ENCODE measurements around the gene TEKT5.
"Not testable (repeated sequence)": the region's sequence is repeated elsewhere in the genome, so short reads cannot be mapped to it uniquely, and the experiment has no call there.

Gene TEKT5

GRCh38 chr16:10692470-10692869 is 2.3 kb downstream of the TEKT5 start:
- DNase-seq, result no peak
- in situ Hi-C loops (cut with MboI; ENCODE audit: low pct_unique_long_range_greater_than_20kb, low sequenced_read_pairs), result no loop called here

- no peak for DNase-seq
- in situ Hi-C loops (cut with MboI; ENCODE audit: low pct_unique_long_range_greater_than_20kb, low sequenced_read_pairs), result no loop called here
Observed at GRCh38 chr16:10688726-10689125, 6.0 kb downstream of the TEKT5 start.

GRCh38 chr16:10688291-10688690 is 6.4 kb downstream of the TEKT5 start:
- no peak for DNase-seq
- in situ Hi-C loops (cut with MboI; ENCODE audit: low pct_unique_long_range_greater_than_20kb, low sequenced_read_pairs), result no loop called here

GRCh38 chr16:10685709-10686108 is 9.0 kb downstream of the TEKT5 start:
- in situ Hi-C loops (cut with MboI; ENCODE audit: low pct_unique_long_range_greater_than_20kb, low sequenced_read_pairs), result no loop called here
- DNase-seq, result no peak

- in situ Hi-C loops (cut with MboI; ENCODE audit: low pct_unique_long_range_greater_than_20kb, low sequenced_read_pairs), result no loop called here
- DNase-seq, result no peak
Observed at GRCh38 chr16:10684511-10685151, 10.1 kb downstream of the TEKT5 start.

- no peak for DNase-seq
- in situ Hi-C loops (cut with MboI; ENCODE audit: low pct_unique_long_range_greater_than_20kb, low sequenced_read_pairs), result no loop called here
Observed at GRCh38 chr16:10683170-10683569, 11.6 kb downstream of the TEKT5 start.

- in situ Hi-C loops (cut with MboI; ENCODE audit: low pct_unique_long_range_greater_than_20kb, low sequenced_read_pairs), result no loop called here
- no peak for DNase-seq
Observed at GRCh38 chr16:10682604-10683003, 12.1 kb downstream of the TEKT5 start.

- no peak for DNase-seq
- in situ Hi-C loops (cut with MboI; ENCODE audit: low pct_unique_long_range_greater_than_20kb, low sequenced_read_pairs), result no loop called here
Observed at GRCh38 chr16:10681310-10682308, 13.1 kb downstream of the TEKT5 start.

- DNase-seq, result no peak
- in situ Hi-C loops (cut with MboI; ENCODE audit: low pct_unique_long_range_greater_than_20kb, low sequenced_read_pairs), result no loop called here
Observed at GRCh38 chr16:10679921-10680320, 14.8 kb downstream of the TEKT5 start.

- in situ Hi-C loops (cut with MboI; ENCODE audit: low pct_unique_long_range_greater_than_20kb, low sequenced_read_pairs); DNase-seq: not testable (repeated sequence)
Observed at GRCh38 chr16:10679441-10679840, 15.3 kb downstream of the TEKT5 start.

GRCh38 chr16:10678655-10679054 is 16.1 kb downstream of the TEKT5 start:
- DNase-seq, result no peak
- in situ Hi-C loops (cut with MboI; ENCODE audit: low pct_unique_long_range_greater_than_20kb, low sequenced_read_pairs), result no loop called here

- no peak for DNase-seq
- in situ Hi-C loops (cut with MboI; ENCODE audit: low pct_unique_long_range_greater_than_20kb, low sequenced_read_pairs), result no loop called here
Observed at GRCh38 chr16:10676284-10676683, 18.4 kb downstream of the TEKT5 start.

- no peak for DNase-seq
- in situ Hi-C loops (cut with MboI; ENCODE audit: low pct_unique_long_range_greater_than_20kb, low sequenced_read_pairs), result no loop called here
Observed at GRCh38 chr16:10675861-10676260, 18.9 kb downstream of the TEKT5 start.

- in situ Hi-C loops (cut with MboI; ENCODE audit: low pct_unique_long_range_greater_than_20kb, low sequenced_read_pairs), result no loop called here
- no peak for DNase-seq
Observed at GRCh38 chr16:10675216-10675615, 19.5 kb downstream of the TEKT5 start.

GRCh38 chr16:10671729-10672128 is 23.0 kb downstream of the TEKT5 start:
- in situ Hi-C loops (cut with MboI; ENCODE audit: low pct_unique_long_range_greater_than_20kb, low sequenced_read_pairs), result no loop called here
- DNase-seq, result no peak

GRCh38 chr16:10669791-10670190 is 24.9 kb downstream of the TEKT5 start:
- no peak for DNase-seq
- in situ Hi-C loops (cut with MboI; ENCODE audit: low pct_unique_long_range_greater_than_20kb, low sequenced_read_pairs), result no loop called here

- in situ Hi-C loops (cut with MboI; ENCODE audit: low pct_unique_long_range_greater_than_20kb, low sequenced_read_pairs), result no loop called here
- DNase-seq, result peak; percentile 19
Observed at GRCh38 chr16:10668322-10669045, 26.2 kb downstream of the TEKT5 start.

GRCh38 chr16:10667239-10667638 is 27.5 kb downstream of the TEKT5 start:
- DNase-seq, result no peak
- in situ Hi-C loops (cut with MboI; ENCODE audit: low pct_unique_long_range_greater_than_20kb, low sequenced_read_pairs), result no loop called here

- DNase-seq, result no peak
- in situ Hi-C loops (cut with MboI; ENCODE audit: low pct_unique_long_range_greater_than_20kb, low sequenced_read_pairs), result no loop called here
Observed at GRCh38 chr16:10666291-10666690, 28.4 kb downstream of the TEKT5 start.

- in situ Hi-C loops (cut with MboI; ENCODE audit: low pct_unique_long_range_greater_than_20kb, low sequenced_read_pairs), result no loop called here
- no peak for DNase-seq
Observed at GRCh38 chr16:10665166-10665565, 29.6 kb downstream of the TEKT5 start.
